M059J (cell line): ENCODE measurements around the gene CHGA. TPM values are rescaled to one million over a fixed set of nuclear protein-coding genes. Genes with fewer than 3 reads are reported as not detected.

Experiments
- DNase-seq: peaks from one replicate; pipeline ENCODE4 v3.0.0-alpha.2; 2012; ENCODE audit warnings: low read depth
- total RNA-seq: library from RNA; depleted of rRNA; stranded (reverse); fragments of >200 nt; shearing (Covaris generic); gene quantifications from 2 replicates; pipeline ENCODE4 v1.2.3, GENCODE V29; 2014; rRNA removed

CHGA gene
- total RNA-seq, 1 experiment from 2014 or later = not detected

- DNase-seq = no peak
These were observed 57.9 kb downstream of the CHGA start for GRCh38 chr14:92980866-92981265.

GRCh38 chr14:92981726-92982125, 58.8 kb downstream of the CHGA start:
- no peak for DNase-seq

- peak; percentile 44 for DNase-seq
These were observed 60.0 kb downstream of the CHGA start for GRCh38 chr14:92982956-92983355.

- no peak for DNase-seq
These were observed 61.3 kb downstream of the CHGA start for GRCh38 chr14:92984082-92984788.

Other genes starting within 250 kb of the CHGA start
- gene LGMN, start 174.5 kb upstream of the CHGA start, total RNA-seq = 56.7 and 62.0 TPM in 2 replicates
- gene GOLGA5, start 128.8 kb upstream of the CHGA start, total RNA-seq = 36.6 and 36.7 TPM in 2 replicates
- gene ITPK1, start 192.8 kb downstream of the CHGA start, total RNA-seq = 5.6 and 10.2 TPM in 2 replicates